Transverse colon (tissue), 4 donors: ENCODE data around the gene PPP6R3.
"Not testable (repeated sequence)": the region's sequence is repeated elsewhere in the genome, so short reads cannot be mapped to it uniquely, and the experiment has no call there.

Source experiments
- CTCF ChIP-seq, 5 experiments: fragments of 200-600 bp in 3 of 5; fragments of 450-650 bp in 2 of 5; sonication (generic) in 3 of 5; IDR thresholded peaks; 1 replicate in 2 of 5; 2 replicates in 3 of 5; pipeline ENCODE4 v1.5.1; 2016 to 2017; ENCODE audit warnings: antibody characterized with exemption in 5 of 5, inconsistent platforms in 3 of 5, mild to moderate bottlenecking in 2 of 5, moderate library complexity in 1 of 5
- POLR2AphosphoS5 ChIP-seq, 3 donors: sonication (generic); formaldehyde crosslinking; IDR thresholded peaks; one replicate each; pipeline ENCODE4 v1.6.1; 2016; ENCODE audit warnings: antibody characterized with exemption in 3 of 3

GRCh38 chr11:68639322-68639721 is 178.8 kb downstream of the PPP6R3 start:
- not testable (repeated sequence) for TF ChIP-seq POLR2AphosphoS5, CTCF (IDR thresholded peaks at IDR 0.05)
